D341Med (cell line): Measurements from ENCODE around the gene FBXL13.
"Not testable (repeated sequence)": the region's sequence is repeated elsewhere in the genome, so short reads cannot be mapped to it uniquely, and the experiment has no call there.

Source experiments
- DNase-seq: peaks from one replicate; pipeline ENCODE4 v3.0.0; 2012; ENCODE audit warnings: low spot score

Gene FBXL13

DNA sequence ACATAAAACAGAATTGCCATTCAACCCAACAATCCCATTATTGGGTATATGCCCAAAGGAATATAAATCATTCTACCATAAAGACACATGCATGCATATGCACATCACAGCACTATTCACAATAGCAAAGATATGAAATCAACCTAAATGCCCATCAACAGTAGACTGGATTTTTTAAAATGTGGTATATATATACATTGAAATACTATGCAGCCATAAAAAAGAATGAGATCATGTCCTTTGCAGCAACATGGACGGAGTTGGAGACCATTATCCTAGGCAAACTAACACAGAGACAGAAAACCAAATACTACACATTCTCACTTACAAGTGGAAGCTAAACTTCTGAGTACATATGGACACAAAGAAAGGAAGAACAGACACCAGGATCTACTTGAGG lies 51.0 kb downstream of the FBXL13 start:
- DNase-seq: not testable (repeated sequence)

DNA sequence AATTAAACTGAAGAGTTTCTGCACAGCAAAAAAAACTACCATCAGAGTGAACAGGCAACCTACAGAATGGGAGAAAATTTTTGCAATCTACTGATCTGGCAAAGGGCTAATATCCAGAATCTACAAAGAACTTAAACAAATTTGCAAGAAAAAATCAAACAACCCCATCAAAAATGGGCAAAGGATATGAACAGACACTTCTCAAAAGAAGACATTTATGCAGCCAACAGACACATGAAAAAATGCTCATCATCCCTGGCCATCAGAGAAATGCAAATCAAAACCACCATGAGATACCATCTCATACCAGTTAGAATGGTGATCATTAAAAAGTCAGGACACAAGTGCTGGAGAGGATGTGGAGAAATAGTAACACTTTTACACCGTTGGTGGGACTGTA lies 53.1 kb downstream of the FBXL13 start:
- DNase-seq: not testable (repeated sequence)

DNA sequence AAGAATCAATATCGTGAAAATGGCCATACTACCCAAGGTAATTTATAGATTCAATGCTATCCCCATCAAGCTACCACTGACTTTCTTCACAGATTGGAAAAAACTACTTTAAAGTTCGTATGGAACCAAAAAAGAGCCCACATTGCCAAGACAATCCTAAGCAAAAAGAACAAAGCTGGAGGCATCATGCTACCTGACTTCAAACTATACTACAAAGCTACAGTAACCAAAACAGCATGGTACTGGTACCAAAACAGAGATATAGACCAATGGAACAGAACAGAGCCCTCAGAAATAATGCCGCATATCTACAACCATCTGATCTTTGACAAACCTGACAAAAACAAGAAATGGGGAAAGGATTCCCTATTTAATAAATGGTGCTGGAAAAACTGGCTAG lies 53.7 kb downstream of the FBXL13 start:
- DNase-seq: not testable (repeated sequence)

DNA sequence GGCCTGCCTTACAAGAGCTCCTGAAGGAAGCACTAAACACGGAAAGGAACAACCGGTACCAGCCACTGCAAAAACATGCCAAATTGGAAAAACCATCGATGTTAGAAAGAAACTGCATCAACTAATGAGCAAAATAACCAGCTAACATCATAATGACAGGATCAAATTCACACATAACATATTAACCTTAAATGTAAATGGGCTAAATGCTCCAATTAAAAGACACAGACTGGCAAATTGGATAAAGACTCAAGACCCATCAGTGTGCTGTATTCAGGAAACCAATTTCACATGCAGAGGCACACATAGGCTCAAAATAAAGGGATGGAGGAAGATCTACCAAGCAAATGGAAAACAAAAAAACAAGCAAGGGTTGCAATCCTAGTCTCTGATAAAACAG lies 56.3 kb downstream of the FBXL13 start:
- not testable (repeated sequence) for DNase-seq

- no peak for DNase-seq
Observed at GRCh38 chr7:103011650-103012049, 62.9 kb downstream of the FBXL13 start.

DNA sequence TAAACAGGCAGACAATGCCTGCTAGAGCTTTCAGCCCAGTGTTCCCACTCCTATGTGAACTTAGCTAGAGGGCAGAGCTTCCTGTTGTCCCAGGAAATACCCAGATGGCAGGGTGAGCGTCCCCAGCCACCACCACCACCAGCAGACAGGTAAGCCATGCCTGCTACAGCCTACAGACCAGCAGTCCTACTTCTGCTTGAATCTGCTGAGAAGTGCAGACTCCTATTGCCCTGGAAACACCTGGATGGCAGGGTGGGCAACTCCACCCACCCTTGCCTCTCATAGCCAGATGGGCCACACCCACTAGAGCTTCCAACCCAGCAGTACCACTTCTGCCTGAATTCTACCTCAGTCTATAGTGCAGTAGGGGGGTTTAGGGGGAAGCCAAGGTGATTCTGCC lies 64.4 kb downstream of the FBXL13 start:
- no peak for DNase-seq

DNA sequence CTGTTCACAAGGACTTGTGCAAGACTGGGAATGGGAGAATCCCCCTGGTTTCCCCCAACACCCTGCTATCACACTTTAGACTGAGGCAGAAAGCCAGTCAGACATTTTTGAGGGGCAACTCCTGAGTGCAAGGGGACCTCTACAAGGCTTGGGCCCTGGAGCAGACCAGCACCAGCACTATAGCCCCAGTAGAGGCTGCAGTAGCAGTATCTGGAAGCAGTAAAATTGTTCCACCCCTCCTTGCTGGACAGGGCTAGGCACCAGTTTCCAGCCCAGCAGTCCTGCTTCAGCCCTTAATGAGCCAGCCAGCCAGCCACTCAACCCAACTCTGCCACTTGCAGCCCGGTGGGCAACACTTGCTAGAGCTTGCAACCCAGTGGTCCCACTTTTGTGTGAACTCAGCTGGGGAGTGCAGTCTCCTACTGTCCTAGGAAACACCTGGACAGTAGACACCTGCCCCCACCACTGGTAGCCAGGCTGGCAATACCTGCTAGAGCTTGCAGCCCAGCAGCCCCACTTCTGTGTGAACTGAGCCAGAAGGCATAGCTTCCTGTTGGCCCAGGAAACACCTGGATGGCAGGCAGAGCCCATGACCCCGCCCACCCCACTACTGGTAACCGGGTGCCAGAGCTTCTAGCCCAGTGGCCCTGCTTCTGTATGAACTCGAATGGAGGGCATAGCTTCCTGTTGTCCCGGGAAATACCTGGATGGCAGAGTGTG lies 65.0 kb downstream of the FBXL13 start:
- DNase-seq: no peak

- DNase-seq: no peak
Observed at GRCh38 chr7:103003004-103003403, 71.6 kb downstream of the FBXL13 start.

DNA sequence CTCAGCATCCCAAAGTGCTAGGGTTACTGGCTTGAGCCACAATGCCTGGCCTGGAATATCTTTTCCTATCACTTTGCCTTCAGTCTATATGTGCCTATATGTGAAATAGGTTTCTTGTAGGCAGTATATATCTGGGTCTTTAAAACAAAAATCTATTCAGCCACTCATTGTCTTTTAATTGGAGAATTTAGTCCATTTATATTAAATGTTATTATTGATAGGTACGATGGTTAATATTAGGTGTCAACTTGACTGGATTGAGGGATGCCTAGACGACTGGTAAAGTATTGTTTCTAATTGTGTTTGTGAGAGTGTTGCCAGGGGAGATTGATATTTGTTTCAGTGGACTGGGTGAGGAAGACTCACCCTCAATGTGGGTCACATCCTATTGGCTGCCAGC lies 73.4 kb downstream of the FBXL13 start:
- no peak for DNase-seq

GRCh38 chr7:102996957-102997356 lies 77.6 kb downstream of the FBXL13 start:
- no peak for DNase-seq

- DNase-seq: not testable (repeated sequence)
Observed at GRCh38 chr7:102995609-102996008, 79.0 kb downstream of the FBXL13 start.

DNA sequence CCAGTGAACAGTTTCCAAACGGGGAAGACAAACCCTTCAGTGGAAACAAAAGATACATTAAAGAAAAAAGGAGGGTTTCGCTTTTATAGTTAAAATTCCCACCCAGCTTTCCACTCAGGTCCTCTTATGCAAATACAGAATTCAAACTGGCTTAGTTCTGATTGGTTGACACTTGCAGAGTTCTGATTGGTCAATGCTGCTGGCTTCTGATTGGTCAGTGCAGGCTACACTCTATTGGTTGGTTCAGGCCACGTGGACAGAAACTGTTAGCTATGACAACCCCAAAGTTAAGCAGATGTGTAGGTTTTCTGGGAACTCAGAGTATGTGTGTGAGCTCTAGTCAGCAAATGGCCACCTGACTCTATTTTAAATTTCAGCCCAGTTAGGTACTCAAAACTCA lies 80.0 kb downstream of the FBXL13 start:
- no peak for DNase-seq

- no peak for DNase-seq
Observed at GRCh38 chr7:102993718-102994029, 80.9 kb downstream of the FBXL13 start.

DNA sequence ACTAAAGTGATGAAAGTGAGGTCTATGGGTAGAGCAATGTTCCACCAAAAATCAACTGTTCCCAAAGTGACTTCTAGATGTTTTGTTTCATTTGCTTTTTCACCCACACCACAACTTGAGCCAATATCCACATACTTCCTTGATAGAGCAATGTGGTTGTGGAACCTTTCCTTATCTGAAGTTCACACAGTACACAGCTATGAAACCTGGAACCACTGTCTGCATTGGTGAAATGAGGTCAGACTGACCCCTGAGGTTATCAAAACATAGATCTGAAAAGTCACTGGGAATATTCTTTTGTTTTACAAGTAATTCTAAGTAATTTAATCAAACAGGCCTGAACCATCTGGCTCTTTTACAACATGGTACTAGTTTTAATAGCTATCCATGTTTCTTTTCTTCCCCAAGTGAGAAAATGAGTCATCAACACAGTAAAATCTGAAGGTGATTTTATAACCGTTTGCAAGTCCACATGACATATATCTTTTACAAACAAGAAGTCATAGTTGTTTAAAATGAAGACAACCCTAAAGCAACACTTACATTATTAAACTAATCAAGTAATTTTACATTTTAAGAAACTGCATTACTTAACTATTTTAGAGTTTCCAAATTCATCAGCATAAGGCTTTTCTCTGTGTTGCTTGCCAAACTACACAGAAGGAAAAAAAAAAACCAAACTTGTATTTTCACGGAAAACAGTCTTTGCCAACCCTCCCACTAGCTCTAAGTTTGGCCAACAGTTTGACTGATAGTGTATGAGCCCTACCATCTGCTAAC lies 81.5 kb downstream of the FBXL13 start:
- no peak for DNase-seq

DNA sequence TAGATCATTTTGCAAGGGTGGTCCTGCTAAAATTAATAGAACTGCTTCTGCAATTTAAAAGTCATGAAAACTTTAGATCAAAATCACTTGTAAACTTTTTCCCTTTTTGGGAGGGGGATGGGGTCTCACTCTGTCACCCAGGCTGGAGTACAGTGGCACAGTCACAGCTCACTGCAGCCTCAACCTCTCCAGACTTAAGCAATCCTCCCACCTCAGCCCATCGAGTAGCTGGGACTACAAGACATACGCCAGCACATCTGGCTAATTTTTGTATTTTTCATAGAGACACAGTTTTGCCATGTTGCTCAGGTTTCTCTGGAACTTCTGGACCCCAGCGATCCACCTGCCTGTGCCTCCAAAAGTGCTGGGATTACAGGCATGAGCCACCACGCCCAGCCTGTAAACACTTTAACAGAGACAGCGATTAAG lies 82.1 kb downstream of the FBXL13 start:
- DNase-seq: no peak

DNA sequence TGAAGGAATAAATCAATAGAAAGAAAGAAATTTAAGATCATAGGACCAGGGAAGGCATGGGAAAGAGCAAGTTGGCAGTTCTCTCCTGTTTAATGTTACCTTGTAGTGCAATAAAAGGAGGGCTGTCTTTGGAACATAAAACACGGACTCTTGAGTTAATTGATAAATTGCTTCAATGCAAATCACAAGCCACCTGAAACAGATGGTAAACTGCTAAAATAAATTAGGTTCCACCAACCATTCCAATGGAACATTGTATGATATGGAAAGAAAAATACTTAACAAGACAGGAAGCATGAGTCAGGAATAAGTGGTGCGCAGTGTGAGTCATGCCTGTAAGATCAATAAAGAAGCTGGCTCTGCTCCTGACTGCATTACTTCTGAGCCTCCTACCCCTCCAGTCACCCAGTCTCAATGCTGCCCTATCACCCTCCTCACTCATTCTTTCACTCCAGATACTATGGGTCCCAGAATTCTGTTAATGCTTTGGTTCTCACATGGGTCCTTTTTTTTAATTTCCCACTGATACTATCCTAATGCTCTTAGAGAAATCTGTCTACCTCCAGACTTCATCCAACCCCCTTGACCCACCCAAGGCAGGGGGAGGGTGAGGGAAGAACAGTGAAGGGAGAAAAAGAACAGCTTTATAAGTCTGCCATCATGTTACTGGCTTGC lies 82.9 kb downstream of the FBXL13 start:
- no peak for DNase-seq

- no peak for DNase-seq
Observed at GRCh38 chr7:102991077-102991539, 83.5 kb downstream of the FBXL13 start.

DNA sequence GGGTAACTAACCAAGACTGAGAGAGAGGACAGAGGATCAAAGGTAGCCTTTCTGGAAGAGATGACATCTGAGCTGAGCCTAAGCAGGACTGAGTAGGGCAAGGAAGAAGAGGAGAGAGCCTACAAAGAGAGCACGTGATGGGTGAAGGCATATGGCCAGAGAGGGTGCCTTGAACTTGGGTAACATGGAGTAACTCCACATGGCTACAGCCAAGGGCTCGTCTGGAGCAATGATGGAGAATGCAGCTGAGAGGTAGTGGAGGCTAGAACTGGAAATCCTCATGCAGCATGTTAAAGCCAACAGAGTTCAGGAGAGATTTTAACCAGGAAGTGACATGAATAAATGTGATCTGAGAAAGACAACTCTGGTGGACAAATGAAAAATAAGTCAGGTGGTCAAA lies 84.0 kb downstream of the FBXL13 start:
- DNase-seq: no peak

DNA sequence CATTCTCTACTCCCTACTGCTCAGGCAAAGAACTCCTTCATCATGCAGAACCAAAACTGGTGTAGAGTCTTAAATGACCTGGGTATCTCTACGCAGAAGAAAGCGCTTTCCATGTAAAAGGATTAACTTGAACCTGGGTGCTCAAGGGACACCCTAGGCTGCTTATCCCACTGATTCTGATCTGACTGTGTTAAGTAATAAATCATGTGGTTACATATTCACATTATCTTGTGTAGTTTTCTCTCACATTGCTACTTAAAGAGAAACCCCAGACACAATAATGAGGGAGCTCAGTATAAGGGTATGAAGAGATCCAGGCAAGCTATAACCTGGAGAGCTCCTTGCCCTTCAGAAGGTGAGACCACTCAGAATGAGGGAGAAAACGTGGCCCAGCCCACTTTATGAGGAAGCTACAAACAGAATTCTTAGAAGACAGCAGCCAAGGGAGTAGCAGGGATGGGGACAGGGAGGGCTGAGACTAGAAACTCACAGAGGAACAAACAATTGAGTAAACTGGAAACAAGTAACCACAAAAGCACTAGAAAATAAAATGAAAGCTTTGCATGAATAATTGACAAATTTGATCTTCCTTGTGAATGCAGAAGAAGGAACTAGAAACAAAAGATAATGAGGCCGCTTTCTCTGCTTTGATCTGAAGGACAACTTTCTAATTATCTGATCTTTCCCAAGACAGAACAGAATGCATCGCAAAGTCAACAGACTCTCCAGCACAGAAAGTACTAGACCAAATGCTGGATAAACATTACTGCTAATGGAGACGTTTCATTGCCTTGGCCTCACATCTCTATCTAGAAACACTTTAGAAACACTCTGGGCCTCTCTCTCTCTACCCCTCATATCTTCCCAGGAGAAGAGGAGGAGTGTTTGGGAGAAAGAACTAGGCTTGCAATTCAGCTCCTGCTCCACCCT lies 85.7 kb downstream of the FBXL13 start:
- no peak for DNase-seq

- no peak for DNase-seq
Observed at GRCh38 chr7:102988088-102988487, 86.5 kb downstream of the FBXL13 start.

DNA sequence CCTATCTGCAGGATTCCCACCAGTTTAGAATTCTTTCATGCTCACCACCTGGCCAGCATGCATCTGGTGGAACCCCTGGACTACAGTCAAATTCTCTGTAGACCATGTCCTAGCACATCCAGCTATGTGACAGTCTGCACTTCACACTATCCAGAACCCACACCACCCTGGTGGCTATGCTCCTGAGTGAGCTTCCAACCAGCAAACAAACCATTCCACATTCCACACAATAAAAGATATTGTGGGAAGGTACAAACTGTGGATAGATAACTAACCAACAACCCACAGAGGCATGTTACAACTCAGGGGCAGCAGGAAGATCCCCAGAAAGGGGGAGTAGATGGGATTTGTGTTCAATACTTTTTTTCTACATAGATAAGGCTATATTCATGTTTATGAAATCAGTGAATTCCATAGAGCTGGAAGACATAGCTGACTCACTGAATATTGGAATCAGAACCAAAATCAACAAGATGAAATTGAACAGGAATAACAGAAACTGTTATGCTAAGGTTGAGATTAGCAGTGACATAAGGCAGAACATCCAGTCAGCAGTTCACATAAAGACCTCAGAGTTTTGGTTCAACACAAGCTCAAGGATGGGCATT lies 89.3 kb downstream of the FBXL13 start:
- DNase-seq: no peak

- DNase-seq: no peak
Observed at GRCh38 chr7:102983602-102984001, 91.0 kb downstream of the FBXL13 start.
